ENCODE results near the gene SNRPD3. TPM values are rescaled to one million over a fixed set of nuclear protein-coding genes. Genes with fewer than 3 reads are reported as not detected.

The SNRPD3 gene
- total and polyA plus RNA-seq, 2 donors (not counting 3 experiments of a cell fraction or from before 2014, with no cell fraction given): 121 to 253 TPM

DNA sequence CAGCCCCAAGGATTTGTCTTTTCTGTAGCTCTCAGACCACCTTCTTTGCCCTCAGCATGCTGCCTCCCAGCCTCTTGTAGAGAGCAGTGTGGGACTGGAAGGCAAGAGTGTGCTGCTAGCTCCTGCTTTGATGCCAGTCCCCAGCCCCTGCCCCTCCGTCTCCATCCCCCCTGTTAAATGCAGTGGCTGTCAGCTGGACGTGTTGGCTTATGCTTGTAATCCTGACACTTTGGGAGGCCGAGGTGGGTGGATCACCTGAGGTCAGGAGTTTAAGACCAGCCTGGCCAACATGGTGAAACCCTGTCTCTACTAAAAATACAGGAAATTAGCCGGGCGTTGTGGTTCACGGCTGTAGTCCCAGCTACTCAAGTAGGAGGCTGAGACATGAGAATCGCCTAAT, 15.5 kb downstream of the SNRPD3 start:
- DNase-seq (ENCODE audit: low read depth, low spot score): no peak
- no peaks in the 10 kb centered on the region for H3K9me1 ChIP-seq (replicated peaks; ENCODE audit: control insufficient read depth, extremely low read depth, insufficient read depth, low read length)
- H3K9ac ChIP-seq (replicated peaks; ENCODE audit: extremely low read depth, insufficient read depth, low read length): no peak overlapping the region
- no peak overlapping the region for H3K4me3 ChIP-seq (replicated peaks in 1 of 3; ENCODE audit: insufficient read depth in 1 of 3, low read depth in 1 of 3, low read length in 3 of 3)
- no peak overlapping the region for H2AFZ ChIP-seq (ENCODE audit: low read depth, low read length)
- no peaks in the 10 kb centered on the region for H3K4me1 ChIP-seq (ENCODE audit: control insufficient read depth, extremely low read depth, insufficient read depth, low read length)
- CTCF ChIA-PET: no interaction called here
- H3K9me3 ChIP-seq (replicated peaks; ENCODE audit: control insufficient read depth, insufficient read depth, low read length): no peaks in the 10 kb centered on the region
- no TSS peak for BruUV-seq (replicated peaks)
- H3K4me2 ChIP-seq (ENCODE audit: insufficient read depth, low read length): no peak overlapping the region
- POLR2A ChIA-PET: interaction anchor here (0.7 kb wide), 1 partner anchor 88 kb away, joined by 3 read pairs; no protein-coding TSS in a partner anchor
- peaks cover 5% of the 10 kb centered on the region for H4K20me1 ChIP-seq (replicated peaks; ENCODE audit: control insufficient read depth, extremely low read depth, insufficient read depth, low read length)
- no peak for FAIRE-seq
- no peaks in the 10 kb centered on the region for H3K27me3 ChIP-seq (ENCODE audit: control insufficient read depth in 2 of 2, insufficient read depth in 2 of 2, low read length in 2 of 2)
- no peak overlapping the region for H3K27ac ChIP-seq (ENCODE audit: insufficient read depth, low read depth, low read length)
- intact Hi-C loops (cut with micrococcal nuclease): no loop called here
- H3K79me2 ChIP-seq (ENCODE audit: control insufficient read depth, insufficient read depth, low read length): peaks cover 15% of the 10 kb centered on the region
- no peak for TF ChIP-seq GATA2 (IDR thresholded peaks at IDR 0.05; ENCODE audit: insufficient read depth, insufficient read length, low read depth, low read length)
- TF ChIP-seq JUN (IDR thresholded peaks at IDR 0.05; ENCODE audit: borderline replicate concordance, insufficient read depth, insufficient read length, low read depth): no peak
- no peak for TF ChIP-seq MAX (IDR thresholded peaks at IDR 0.05; ENCODE audit: insufficient read depth, insufficient read length)
- no peak for TF ChIP-seq MYC (IDR thresholded peaks at IDR 0.05; ENCODE audit: low read depth, low read length)
- TF ChIP-seq POLR2AphosphoS5 (IDR thresholded peaks at IDR 0.05; ENCODE audit: insufficient read depth, low read depth, low read length): no peak
- no peak for TF ChIP-seq EZH2 (IDR thresholded peaks at IDR 0.05; ENCODE audit: borderline replicate concordance, low read depth, low read length, severe bottlenecking)
- no peak for TF ChIP-seq POLR2A (IDR thresholded peaks at IDR 0.05; ENCODE audit: low read depth, low read length)
- no peak for TF ChIP-seq FOS (IDR thresholded peaks at IDR 0.05; ENCODE audit: borderline replicate concordance, insufficient read depth, low read length)
- TF ChIP-seq, protein P1, sequence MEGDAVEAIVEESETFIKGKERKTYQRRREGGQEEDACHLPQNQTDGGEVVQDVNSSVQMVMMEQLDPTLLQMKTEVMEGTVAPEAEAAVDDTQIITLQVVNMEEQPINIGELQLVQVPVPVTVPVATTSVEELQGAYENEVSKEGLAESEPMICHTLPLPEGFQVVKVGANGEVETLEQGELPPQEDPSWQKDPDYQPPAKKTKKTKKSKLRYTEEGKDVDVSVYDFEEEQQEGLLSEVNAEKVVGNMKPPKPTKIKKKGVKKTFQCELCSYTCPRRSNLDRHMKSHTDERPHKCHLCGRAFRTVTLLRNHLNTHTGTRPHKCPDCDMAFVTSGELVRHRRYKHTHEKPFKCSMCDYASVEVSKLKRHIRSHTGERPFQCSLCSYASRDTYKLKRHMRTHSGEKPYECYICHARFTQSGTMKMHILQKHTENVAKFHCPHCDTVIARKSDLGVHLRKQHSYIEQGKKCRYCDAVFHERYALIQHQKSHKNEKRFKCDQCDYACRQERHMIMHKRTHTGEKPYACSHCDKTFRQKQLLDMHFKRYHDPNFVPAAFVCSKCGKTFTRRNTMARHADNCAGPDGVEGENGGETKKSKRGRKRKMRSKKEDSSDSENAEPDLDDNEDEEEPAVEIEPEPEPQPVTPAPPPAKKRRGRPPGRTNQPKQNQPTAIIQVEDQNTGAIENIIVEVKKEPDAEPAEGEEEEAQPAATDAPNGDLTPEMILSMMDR (IDR thresholded peaks at IDR 0.05; ENCODE audit: extremely low read depth in 1 of 2, insufficient read depth in 1 of 2, low read depth in 1 of 2, low read length in 2 of 2): no peak
- peaks cover 24 to 25% of the 10 kb centered on the region in 2 experiments for H3K36me3 ChIP-seq (ENCODE audit: control insufficient read depth in 2 of 2, extremely low read depth in 1 of 2, insufficient read depth in 2 of 2, low read length in 2 of 2)
- dilution Hi-C loops (cut with MboI; ENCODE audit: extremely low pct_ligation_motif_present, low sequenced_read_pairs): no loop called here

Data from endothelial cell of umbilical vein (primary cell).